NCI-H1105 treated with DMSO at 0.1 percent for 48 hours (cell line): ENCODE measurements around the gene TKT.

Experiments used
- DNase-seq: peaks from one replicate; lab custom pipeline; 2025; lab: John Stamatoyannopoulos, UW

TKT gene

GRCh38 chr3:53225181-53225580 is 30.6 kb downstream of the TKT start:
- no peak for DNase-seq

- DNase-seq, result no peak
Measured at GRCh38 chr3:53224536-53224935, 31.3 kb downstream of the TKT start.

GRCh38 chr3:53224026-53224425 is 31.8 kb downstream of the TKT start:
- DNase-seq, result no peak

GRCh38 chr3:53223541-53223966 is 32.3 kb downstream of the TKT start:
- DNase-seq, result no peak

GRCh38 chr3:53223025-53223424 is 32.8 kb downstream of the TKT start:
- DNase-seq, result no peak

GRCh38 chr3:53222183-53222901 is 33.5 kb downstream of the TKT start:
- DNase-seq, result no peak

GRCh38 chr3:53221827-53222182 is 34.0 kb downstream of the TKT start:
- no peak for DNase-seq

- no peak for DNase-seq
Measured at GRCh38 chr3:53221345-53221744, 34.5 kb downstream of the TKT start.

GRCh38 chr3:53219895-53220483 is 35.8 kb downstream of the TKT start:
- peak; percentile 1 for DNase-seq

GRCh38 chr3:53218131-53218530 is 37.7 kb downstream of the TKT start:
- DNase-seq, result no peak

GRCh38 chr3:53217175-53217574 is 38.6 kb downstream of the TKT start:
- no peak for DNase-seq

GRCh38 chr3:53216723-53217122 is 39.1 kb downstream of the TKT start:
- DNase-seq, result no peak

- no peak for DNase-seq
Measured at GRCh38 chr3:53215816-53216215, 40.0 kb downstream of the TKT start.

- DNase-seq, result no peak
Measured at GRCh38 chr3:53213276-53213675, 42.5 kb downstream of the TKT start.

GRCh38 chr3:53211706-53212702 is 43.8 kb downstream of the TKT start:
- no peak for DNase-seq

GRCh38 chr3:53202331-53203015 is 53.3 kb downstream of the TKT start:
- DNase-seq, result no peak

- DNase-seq, result no peak
Measured at GRCh38 chr3:53200501-53201498, 55.0 kb downstream of the TKT start.

- DNase-seq, result no peak
Measured at GRCh38 chr3:53199834-53200233, 56.0 kb downstream of the TKT start.

GRCh38 chr3:53198996-53199395 is 56.8 kb downstream of the TKT start:
- no peak for DNase-seq

GRCh38 chr3:53198256-53198977 is 57.4 kb downstream of the TKT start:
- DNase-seq, result no peak
